Measurements from ENCODE around the gene SCN9A.
"Not testable (repeated sequence)": the region's sequence is repeated elsewhere in the genome, so short reads cannot be mapped to it uniquely, and the experiment has no call there.

The SCN9A gene

GRCh38 chr2:166332106-166332505 is 43.6 kb downstream of the SCN9A start:
- no peak overlapping the region for H3K4me3 Mint-ChIP-seq
- H3K27ac Mint-ChIP-seq: no peak overlapping the region
- ATAC-seq: no peak
- no peaks in the 10 kb centered on the region for H3K4me1 Mint-ChIP-seq
- no peaks in the 10 kb centered on the region for H3K9me3 Mint-ChIP-seq
- H3K36me3 Mint-ChIP-seq: no peaks in the 10 kb centered on the region
- no peaks in the 10 kb centered on the region for H3K27me3 Mint-ChIP-seq

GRCh38 chr2:166331468-166331867 is 44.3 kb downstream of the SCN9A start:
- H3K4me3 Mint-ChIP-seq: no peak overlapping the region
- H3K4me1 Mint-ChIP-seq: no peaks in the 10 kb centered on the region
- H3K9me3 Mint-ChIP-seq: no peaks in the 10 kb centered on the region
- no peak for ATAC-seq
- H3K27me3 Mint-ChIP-seq: no peaks in the 10 kb centered on the region
- no peaks in the 10 kb centered on the region for H3K36me3 Mint-ChIP-seq
- H3K27ac Mint-ChIP-seq: no peak overlapping the region

- H3K9me3 Mint-ChIP-seq: no peaks in the 10 kb centered on the region
- no peak overlapping the region for H3K27ac Mint-ChIP-seq
- no peaks in the 10 kb centered on the region for H3K36me3 Mint-ChIP-seq
- H3K4me3 Mint-ChIP-seq: no peak overlapping the region
- no peaks in the 10 kb centered on the region for H3K27me3 Mint-ChIP-seq
- no peaks in the 10 kb centered on the region for H3K4me1 Mint-ChIP-seq
- ATAC-seq: no peak
Measured at GRCh38 chr2:166329465-166329864, 46.3 kb downstream of the SCN9A start.

GRCh38 chr2:166328147-166328546 is 47.6 kb downstream of the SCN9A start:
- Mint-ChIP-seq H3K4me1 (no peaks in the 10 kb centered on the region), H3K36me3 (no peaks in the 10 kb centered on the region), H3K4me3 (no peak overlapping the region), H3K27ac (no peak overlapping the region), H3K9me3 (no peaks in the 10 kb centered on the region), H3K27me3 (no peaks in the 10 kb centered on the region)
- ATAC-seq: no peak

- Mint-ChIP-seq H3K36me3 (no peaks in the 10 kb centered on the region), H3K4me3 (no peak overlapping the region), H3K4me1 (no peaks in the 10 kb centered on the region), H3K27ac (no peak overlapping the region), H3K27me3 (no peaks in the 10 kb centered on the region), H3K9me3 (no peaks in the 10 kb centered on the region)
- no peak for ATAC-seq
Measured at GRCh38 chr2:166321076-166321475, 54.7 kb downstream of the SCN9A start.

- H3K4me3 Mint-ChIP-seq: no peak overlapping the region
- ATAC-seq: no peak
- H3K27ac Mint-ChIP-seq: no peak overlapping the region
- H3K27me3 Mint-ChIP-seq: no peaks in the 10 kb centered on the region
- no peaks in the 10 kb centered on the region for H3K9me3 Mint-ChIP-seq
- H3K36me3 Mint-ChIP-seq: no peaks in the 10 kb centered on the region
- no peaks in the 10 kb centered on the region for H3K4me1 Mint-ChIP-seq
Measured at GRCh38 chr2:166314022-166314759, 61.6 kb downstream of the SCN9A start.

GRCh38 chr2:166312863-166313262 is 62.9 kb downstream of the SCN9A start:
- not testable (repeated sequence) for H3K27me3 Mint-ChIP-seq, H3K9me3 Mint-ChIP-seq, H3K36me3 Mint-ChIP-seq, ATAC-seq, H3K4me3 Mint-ChIP-seq, H3K27ac Mint-ChIP-seq, H3K4me1 Mint-ChIP-seq

GRCh38 chr2:166307326-166307725 is 68.4 kb downstream of the SCN9A start:
- Mint-ChIP-seq H3K27me3 (no peaks in the 10 kb centered on the region), H3K9me3 (peaks cover 3% of the 10 kb centered on the region), H3K4me1 (no peaks in the 10 kb centered on the region), H3K27ac (no peak overlapping the region), H3K4me3 (no peak overlapping the region), H3K36me3 (no peaks in the 10 kb centered on the region)
- ATAC-seq: no peak

- Mint-ChIP-seq H3K36me3 (no peaks in the 10 kb centered on the region), H3K27ac (no peak overlapping the region), H3K9me3 (peaks cover 3% of the 10 kb centered on the region), H3K4me1 (no peaks in the 10 kb centered on the region), H3K4me3 (no peak overlapping the region), H3K27me3 (no peaks in the 10 kb centered on the region)
- no peak for ATAC-seq
Measured at GRCh38 chr2:166304656-166305055, 71.1 kb downstream of the SCN9A start.

- no peaks in the 10 kb centered on the region for H3K27me3 Mint-ChIP-seq
Measured at GRCh38 chr2:166302036-166302435, 73.7 kb downstream of the SCN9A start.

GRCh38 chr2:166297951-166298350 is 77.8 kb downstream of the SCN9A start:
- no peaks in the 10 kb centered on the region for H3K27me3 Mint-ChIP-seq
- no peak overlapping the region for H3K27ac Mint-ChIP-seq
- no peaks in the 10 kb centered on the region for H3K9me3 Mint-ChIP-seq
- no peaks in the 10 kb centered on the region for H3K36me3 Mint-ChIP-seq
- no peak overlapping the region for H3K4me3 Mint-ChIP-seq
- ATAC-seq: no peak
- no peaks in the 10 kb centered on the region for H3K4me1 Mint-ChIP-seq

More at GRCh38 chr2:166302036-166302435, 73.7 kb downstream of the SCN9A start:
- Mint-ChIP-seq H3K9me3 (no peaks in the 10 kb centered on the region), H3K27ac (no peak overlapping the region), H3K4me1 (no peaks in the 10 kb centered on the region), H3K36me3 (no peaks in the 10 kb centered on the region), H3K4me3 (no peak overlapping the region)
- no peak for ATAC-seq

- no peaks in the 10 kb centered on the region for H3K36me3 Mint-ChIP-seq
- ATAC-seq: no peak
Measured at GRCh38 chr2:166293984-166294383, 81.8 kb downstream of the SCN9A start.

GRCh38 chr2:166285215-166285614 is 90.5 kb downstream of the SCN9A start:
- ATAC-seq: no peak
- H3K9me3 Mint-ChIP-seq: peaks cover 5% of the 10 kb centered on the region
- H3K27me3 Mint-ChIP-seq: no peaks in the 10 kb centered on the region
- no peaks in the 10 kb centered on the region for H3K4me1 Mint-ChIP-seq
- H3K4me3 Mint-ChIP-seq: no peak overlapping the region
- H3K27ac Mint-ChIP-seq: no peak overlapping the region
- no peaks in the 10 kb centered on the region for H3K36me3 Mint-ChIP-seq

More at GRCh38 chr2:166293984-166294383, 81.8 kb downstream of the SCN9A start:
- H3K27ac Mint-ChIP-seq: no peak overlapping the region
- H3K4me1 Mint-ChIP-seq: no peaks in the 10 kb centered on the region
- H3K27me3 Mint-ChIP-seq: no peaks in the 10 kb centered on the region
- peaks cover 5% of the 10 kb centered on the region for H3K9me3 Mint-ChIP-seq
- no peak overlapping the region for H3K4me3 Mint-ChIP-seq

- H3K9me3 Mint-ChIP-seq: peaks cover 2% of the 10 kb centered on the region
- no peak overlapping the region for H3K4me3 Mint-ChIP-seq
- no peaks in the 10 kb centered on the region for H3K27me3 Mint-ChIP-seq
- no peaks in the 10 kb centered on the region for H3K4me1 Mint-ChIP-seq
- no peak overlapping the region for H3K27ac Mint-ChIP-seq
- ATAC-seq: peak; percentile 36
- H3K36me3 Mint-ChIP-seq: no peaks in the 10 kb centered on the region
Measured at GRCh38 chr2:166284359-166284758, 91.4 kb downstream of the SCN9A start.

- no peak overlapping the region for H3K27ac Mint-ChIP-seq
- no peak for ATAC-seq
- H3K27me3 Mint-ChIP-seq: no peaks in the 10 kb centered on the region
- no peaks in the 10 kb centered on the region for H3K9me3 Mint-ChIP-seq
- H3K4me1 Mint-ChIP-seq: no peaks in the 10 kb centered on the region
- H3K4me3 Mint-ChIP-seq: no peak overlapping the region
- no peaks in the 10 kb centered on the region for H3K36me3 Mint-ChIP-seq
Measured at GRCh38 chr2:166282154-166282553, 93.6 kb downstream of the SCN9A start.

GRCh38 chr2:166278856-166279255 is 96.9 kb downstream of the SCN9A start:
- no peaks in the 10 kb centered on the region for H3K4me1 Mint-ChIP-seq

More at GRCh38 chr2:166278856-166279255, 96.9 kb downstream of the SCN9A start:
- Mint-ChIP-seq H3K4me3 (no peak overlapping the region), H3K27ac (no peak overlapping the region), H3K36me3 (no peaks in the 10 kb centered on the region), H3K27me3 (no peaks in the 10 kb centered on the region), H3K9me3 (no peaks in the 10 kb centered on the region)
- ATAC-seq: no peak

Measured in stimulated activated memory B cell treated with anti-CD40 and anti-IgM and Interleukin-4, amounts not matched to agents 10 μg/mL and 1 μg/mL and 100 μg/mL, for 72 hours (primary cell).